ENCODE data around the gene NEXN. TPM values are rescaled to one million over a fixed set of nuclear protein-coding genes. Genes with fewer than 3 reads are reported as not detected.

NEXN gene
- total and polyA plus RNA-seq, 2 of the 13 experiments (the other 11 are each of a cell fraction or from before 2014, with no cell fraction given): 0.07 to 0.97 TPM

GRCh38 chr1:77966291-77966690 lies 77.9 kb downstream of the NEXN start:
- Histone ChIP-seq H3K4me3 (replicated peaks in 1 of 3; ENCODE audit: insufficient read depth in 1 of 3, low read depth in 2 of 3, low read length in 3 of 3) (no peak overlapping the region), H3K9ac (ENCODE audit: insufficient read depth, low read depth, low read length) (no peak overlapping the region), H4K20me1 (ENCODE audit: insufficient read depth, low read length) (peaks cover 27% of the 10 kb centered on the region), H3K36me3 (replicated peaks in 1 of 2; ENCODE audit: control insufficient read depth in 1 of 2, insufficient read depth in 2 of 2, low read length in 2 of 2) (peaks cover 15 to 92% of the 10 kb centered on the region in 2 experiments), H3K79me2 (ENCODE audit: insufficient read depth, low read length) (peaks cover 67% of the 10 kb centered on the region), H3K27ac (ENCODE audit: extremely low read length, insufficient read depth, low read length) (no peak overlapping the region), H2AFZ (ENCODE audit: low read length) (no peak overlapping the region), H3K4me1 (ENCODE audit: insufficient read depth, low read length) (peaks cover 24% of the 10 kb centered on the region), H3K4me2 (ENCODE audit: low read depth, low read length) (no peak overlapping the region), H3K9me3 (ENCODE audit: low read length) (no peaks in the 10 kb centered on the region), H3K27me3 (ENCODE audit: control insufficient read depth in 1 of 2, insufficient read depth in 2 of 2, low read length in 2 of 2) (no peaks in the 10 kb centered on the region)
- no peak for ATAC-seq
- CTCF ChIA-PET (ENCODE audit: low intra/inter-chr PET ratio, low total read pairs): no interaction called here
- 98% methylated on average over 3 of the region's 3 CpGs for WGBS (ENCODE audit: low lambda C conversion rate)
- POLR2A ChIA-PET: interaction anchor here (0.6 kb wide), 1 partner anchor 12 kb away, joined by 3 read pairs; the partner anchor contains the start of gene FUBP1
- in situ Hi-C loops (cut with HindIII; ENCODE audit: extremely low pct_ligation_motif_present, low pct_unique_long_range_greater_than_20kb) (no loop called here), intact Hi-C loops (cut with micrococcal nuclease; ENCODE audit: unreplicated experiment) (no loop called here)
- FAIRE-seq: no peak
- no peak for DNase-seq (ENCODE audit: low spot score)
- no peak for TF ChIP-seq TGIF2 (CRISPR knock-in tag; IDR thresholded peaks at IDR 0.05)
- peak; percentile 15 for TF ChIP-seq RBM22 (optimal IDR thresholded peaks at IDR 0.05; ENCODE audit: low read length)
- TF ChIP-seq BCLAF1 (IDR thresholded peaks at IDR 0.05): no peak
- no peak for TF ChIP-seq ELF3 (CRISPR knock-in tag; IDR thresholded peaks at IDR 0.05)
- TF ChIP-seq ZNF326 (CRISPR knock-in tag; IDR thresholded peaks at IDR 0.05; ENCODE audit: borderline replicate concordance): no peak
- no peak for TF ChIP-seq ZNF652 (CRISPR knock-in tag; IDR thresholded peaks at IDR 0.05; ENCODE audit: borderline replicate concordance, low read depth)
- BruUV-seq (replicated peaks): no TSS peak

DNA sequence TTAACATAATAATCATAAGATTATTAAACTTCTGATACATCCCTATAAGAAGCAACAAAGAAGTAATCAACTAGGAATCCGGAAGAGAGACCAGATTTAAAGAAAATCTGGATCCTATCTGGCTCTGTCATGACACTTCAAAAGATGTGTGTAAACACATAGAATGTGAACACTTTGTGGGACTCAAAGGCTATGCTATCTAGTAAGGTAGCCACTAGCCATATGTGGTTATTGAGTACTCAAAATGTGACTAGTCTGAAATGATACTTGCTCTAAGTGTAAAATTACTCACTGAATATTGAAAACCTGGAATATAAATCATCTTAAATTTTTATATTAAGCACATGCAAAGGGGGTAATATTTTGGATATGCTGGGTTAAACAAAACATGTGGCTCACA lies 81.8 kb downstream of the NEXN start:
- Histone ChIP-seq H3K4me1 (ENCODE audit: insufficient read depth, low read length) (peaks cover 36% of the 10 kb centered on the region), H3K4me3 (replicated peaks in 1 of 3; ENCODE audit: insufficient read depth in 1 of 3, low read depth in 2 of 3, low read length in 3 of 3) (no peak overlapping the region), H2AFZ (ENCODE audit: low read length) (no peak overlapping the region), H3K36me3 (replicated peaks in 1 of 2; ENCODE audit: control insufficient read depth in 1 of 2, insufficient read depth in 2 of 2, low read length in 2 of 2) (peaks cover 9 to 66% of the 10 kb centered on the region in 2 experiments), H3K9me3 (ENCODE audit: low read length) (no peaks in the 10 kb centered on the region), H4K20me1 (ENCODE audit: insufficient read depth, low read length) (peaks cover 66% of the 10 kb centered on the region), H3K4me2 (ENCODE audit: low read depth, low read length) (no peak overlapping the region), H3K9ac (ENCODE audit: insufficient read depth, low read depth, low read length) (no peak overlapping the region), H3K79me2 (ENCODE audit: insufficient read depth, low read length) (peaks cover 93% of the 10 kb centered on the region), H3K27ac (ENCODE audit: extremely low read length, insufficient read depth, low read length) (no peak overlapping the region), H3K27me3 (ENCODE audit: control insufficient read depth in 1 of 2, insufficient read depth in 2 of 2, low read length in 2 of 2) (no peaks in the 10 kb centered on the region)
- CTCF ChIA-PET (ENCODE audit: low intra/inter-chr PET ratio, low total read pairs): no interaction called here
- ATAC-seq (peak; percentile 52; the same call in 2 of the 3 replicates), DNase-seq (ENCODE audit: low spot score) (no peak), FAIRE-seq (no peak)
- no TSS peak for BruUV-seq (replicated peaks)
- intact Hi-C loops (cut with micrococcal nuclease; ENCODE audit: unreplicated experiment): no loop called here
- 92% methylated on average over 1 of the region's 1 CpG for WGBS (ENCODE audit: low lambda C conversion rate)
- in situ Hi-C loops (cut with HindIII; ENCODE audit: extremely low pct_ligation_motif_present, low pct_unique_long_range_greater_than_20kb): loop anchor here (10.0 kb wide), 1 partner anchor 145 kb away; no protein-coding TSS in a partner anchor
- POLR2A ChIA-PET: interaction anchor here (0.8 to 1.1 kb wide), 2 partner anchors 9 to 35 kb away, joined by 3 read pairs; partner anchors contain the start of genes DNAJB4 and FUBP1
- TF ChIP-seq, protein P1, sequence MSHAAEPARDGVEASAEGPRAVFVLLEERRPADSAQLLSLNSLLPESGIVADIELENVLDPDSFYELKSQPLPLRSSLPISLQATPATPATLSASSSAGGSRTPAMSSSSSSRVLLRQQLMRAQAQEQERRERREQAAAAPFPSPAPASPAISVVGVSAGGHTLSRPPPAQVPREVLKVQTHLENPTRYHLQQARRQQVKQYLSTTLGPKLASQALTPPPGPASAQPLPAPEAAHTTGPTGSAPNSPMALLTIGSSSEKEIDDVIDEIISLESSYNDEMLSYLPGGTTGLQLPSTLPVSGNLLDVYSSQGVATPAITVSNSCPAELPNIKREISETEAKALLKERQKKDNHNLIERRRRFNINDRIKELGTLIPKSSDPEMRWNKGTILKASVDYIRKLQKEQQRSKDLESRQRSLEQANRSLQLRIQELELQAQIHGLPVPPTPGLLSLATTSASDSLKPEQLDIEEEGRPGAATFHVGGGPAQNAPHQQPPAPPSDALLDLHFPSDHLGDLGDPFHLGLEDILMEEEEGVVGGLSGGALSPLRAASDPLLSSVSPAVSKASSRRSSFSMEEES (CRISPR knock-in tag; IDR thresholded peaks at IDR 0.05): no peak
- TF ChIP-seq, protein P2, sequence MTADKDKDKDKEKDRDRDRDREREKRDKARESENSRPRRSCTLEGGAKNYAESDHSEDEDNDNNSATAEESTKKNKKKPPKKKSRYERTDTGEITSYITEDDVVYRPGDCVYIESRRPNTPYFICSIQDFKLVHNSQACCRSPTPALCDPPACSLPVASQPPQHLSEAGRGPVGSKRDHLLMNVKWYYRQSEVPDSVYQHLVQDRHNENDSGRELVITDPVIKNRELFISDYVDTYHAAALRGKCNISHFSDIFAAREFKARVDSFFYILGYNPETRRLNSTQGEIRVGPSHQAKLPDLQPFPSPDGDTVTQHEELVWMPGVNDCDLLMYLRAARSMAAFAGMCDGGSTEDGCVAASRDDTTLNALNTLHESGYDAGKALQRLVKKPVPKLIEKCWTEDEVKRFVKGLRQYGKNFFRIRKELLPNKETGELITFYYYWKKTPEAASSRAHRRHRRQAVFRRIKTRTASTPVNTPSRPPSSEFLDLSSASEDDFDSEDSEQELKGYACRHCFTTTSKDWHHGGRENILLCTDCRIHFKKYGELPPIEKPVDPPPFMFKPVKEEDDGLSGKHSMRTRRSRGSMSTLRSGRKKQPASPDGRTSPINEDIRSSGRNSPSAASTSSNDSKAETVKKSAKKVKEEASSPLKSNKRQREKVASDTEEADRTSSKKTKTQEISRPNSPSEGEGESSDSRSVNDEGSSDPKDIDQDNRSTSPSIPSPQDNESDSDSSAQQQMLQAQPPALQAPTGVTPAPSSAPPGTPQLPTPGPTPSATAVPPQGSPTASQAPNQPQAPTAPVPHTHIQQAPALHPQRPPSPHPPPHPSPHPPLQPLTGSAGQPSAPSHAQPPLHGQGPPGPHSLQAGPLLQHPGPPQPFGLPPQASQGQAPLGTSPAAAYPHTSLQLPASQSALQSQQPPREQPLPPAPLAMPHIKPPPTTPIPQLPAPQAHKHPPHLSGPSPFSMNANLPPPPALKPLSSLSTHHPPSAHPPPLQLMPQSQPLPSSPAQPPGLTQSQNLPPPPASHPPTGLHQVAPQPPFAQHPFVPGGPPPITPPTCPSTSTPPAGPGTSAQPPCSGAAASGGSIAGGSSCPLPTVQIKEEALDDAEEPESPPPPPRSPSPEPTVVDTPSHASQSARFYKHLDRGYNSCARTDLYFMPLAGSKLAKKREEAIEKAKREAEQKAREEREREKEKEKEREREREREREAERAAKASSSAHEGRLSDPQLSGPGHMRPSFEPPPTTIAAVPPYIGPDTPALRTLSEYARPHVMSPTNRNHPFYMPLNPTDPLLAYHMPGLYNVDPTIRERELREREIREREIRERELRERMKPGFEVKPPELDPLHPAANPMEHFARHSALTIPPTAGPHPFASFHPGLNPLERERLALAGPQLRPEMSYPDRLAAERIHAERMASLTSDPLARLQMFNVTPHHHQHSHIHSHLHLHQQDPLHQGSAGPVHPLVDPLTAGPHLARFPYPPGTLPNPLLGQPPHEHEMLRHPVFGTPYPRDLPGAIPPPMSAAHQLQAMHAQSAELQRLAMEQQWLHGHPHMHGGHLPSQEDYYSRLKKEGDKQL (CRISPR knock-in tag; IDR thresholded peaks at IDR 0.05; ENCODE audit: low read depth): no peak
- TF ChIP-seq ZNF30 (CRISPR knock-in tag; IDR thresholded peaks at IDR 0.05): no peak

All from HepG2 (cell line).